ENCODE measurements around the gene DHX30. TPM values are rescaled to one million over a fixed set of nuclear protein-coding genes. Genes with fewer than 3 reads are reported as not detected.

DHX30 gene
- polyA plus RNA-seq, 1 donor (not counting 4 experiments of a cell fraction or from before 2014, with no cell fraction given), result 28.3 TPM

DNA sequence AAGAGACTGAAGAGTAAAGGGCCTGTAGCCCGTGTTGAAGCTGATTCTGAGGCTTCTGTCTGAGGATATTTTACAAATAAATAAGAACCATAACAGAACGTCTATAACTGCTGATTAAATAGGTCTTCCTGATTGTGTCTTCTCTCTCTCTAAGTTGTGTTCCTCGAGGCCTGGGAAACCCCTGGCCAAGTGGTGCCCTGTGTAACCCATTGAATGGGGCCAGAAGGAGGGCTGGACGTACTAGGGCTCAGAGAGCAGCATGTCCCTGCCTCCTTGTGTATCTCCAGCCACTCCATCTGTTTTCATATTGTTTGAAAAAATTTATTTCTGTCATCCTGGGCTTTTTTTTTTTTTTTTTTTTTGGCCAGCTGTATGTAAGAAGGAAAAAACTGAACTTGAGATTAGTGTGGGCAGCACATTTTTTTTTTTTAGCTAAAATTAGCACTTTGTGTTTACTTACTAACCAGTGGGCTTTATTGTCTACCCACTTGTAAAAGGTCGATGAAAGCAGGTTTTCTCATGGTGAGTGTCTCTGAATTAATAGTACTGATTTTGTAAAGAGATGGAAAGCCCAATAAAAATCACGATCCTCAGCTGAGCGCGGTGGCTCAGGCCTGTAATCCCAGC is 10.7 kb downstream of the DHX30 start:
- Histone ChIP-seq H4K20me1 (ENCODE audit: control insufficient read depth, extremely low read depth, insufficient read depth, low read length) (no peaks in the 10 kb centered on the region), H3K9me1 (ENCODE audit: control insufficient read depth, extremely low read depth, insufficient read depth, low read length) (no peaks in the 10 kb centered on the region), H3K4me3 (ENCODE audit: control insufficient read depth in 2 of 3, extremely low read depth in 1 of 3, insufficient read depth in 2 of 3, low read depth in 1 of 3, low read length in 3 of 3) (no peak overlapping the region), H3K4me1 (ENCODE audit: control insufficient read depth, extremely low read depth, insufficient read depth, low read length) (no peaks in the 10 kb centered on the region), H3K27ac (ENCODE audit: control insufficient read depth, insufficient read depth, low read length) (no peak overlapping the region), H3K4me2 (ENCODE audit: control insufficient read depth, extremely low read depth, insufficient read depth, low read depth, low read length) (no peak overlapping the region), H3K79me2 (ENCODE audit: control insufficient read depth, insufficient read depth, low read length) (no peaks in the 10 kb centered on the region), H3K9ac (ENCODE audit: control insufficient read depth, extremely low read depth, insufficient read depth, low read length) (no peak overlapping the region), H2AFZ (ENCODE audit: control insufficient read depth, low read length) (no peak overlapping the region), H3K9me3 (ENCODE audit: control insufficient read depth, low read depth, low read length) (no peaks in the 10 kb centered on the region), H3K27me3 (ENCODE audit: control insufficient read depth, extremely low read depth, insufficient read depth, low read length) (no peaks in the 10 kb centered on the region), H3K36me3 (ENCODE audit: control insufficient read depth in 2 of 2, extremely low read depth in 1 of 2, insufficient read depth in 2 of 2, low read length in 2 of 2) (peaks cover 6 to 11% of the 10 kb centered on the region in 2 experiments)
- dilution Hi-C loops (cut with MboI; ENCODE audit: extremely low pct_ligation_motif_present, low sequenced_read_pairs), result no loop called here
- TF ChIP-seq, protein P1, sequence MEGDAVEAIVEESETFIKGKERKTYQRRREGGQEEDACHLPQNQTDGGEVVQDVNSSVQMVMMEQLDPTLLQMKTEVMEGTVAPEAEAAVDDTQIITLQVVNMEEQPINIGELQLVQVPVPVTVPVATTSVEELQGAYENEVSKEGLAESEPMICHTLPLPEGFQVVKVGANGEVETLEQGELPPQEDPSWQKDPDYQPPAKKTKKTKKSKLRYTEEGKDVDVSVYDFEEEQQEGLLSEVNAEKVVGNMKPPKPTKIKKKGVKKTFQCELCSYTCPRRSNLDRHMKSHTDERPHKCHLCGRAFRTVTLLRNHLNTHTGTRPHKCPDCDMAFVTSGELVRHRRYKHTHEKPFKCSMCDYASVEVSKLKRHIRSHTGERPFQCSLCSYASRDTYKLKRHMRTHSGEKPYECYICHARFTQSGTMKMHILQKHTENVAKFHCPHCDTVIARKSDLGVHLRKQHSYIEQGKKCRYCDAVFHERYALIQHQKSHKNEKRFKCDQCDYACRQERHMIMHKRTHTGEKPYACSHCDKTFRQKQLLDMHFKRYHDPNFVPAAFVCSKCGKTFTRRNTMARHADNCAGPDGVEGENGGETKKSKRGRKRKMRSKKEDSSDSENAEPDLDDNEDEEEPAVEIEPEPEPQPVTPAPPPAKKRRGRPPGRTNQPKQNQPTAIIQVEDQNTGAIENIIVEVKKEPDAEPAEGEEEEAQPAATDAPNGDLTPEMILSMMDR (optimal IDR thresholded peaks at IDR 0.05 in 1 of 3, IDR thresholded peaks at IDR 0.05 in 1 of 3, conservative IDR thresholded peaks at IDR 0.05 in 1 of 3; ENCODE audit: extremely low read depth in 1 of 3, insufficient read depth in 2 of 3, low read length in 3 of 3), result no peak
- no peak for TF ChIP-seq EZH2 (IDR thresholded peaks at IDR 0.05; ENCODE audit: low read length)
- DNase-seq (ENCODE audit: low read depth, low spot score), result no peak
- no peak for FAIRE-seq

DNA sequence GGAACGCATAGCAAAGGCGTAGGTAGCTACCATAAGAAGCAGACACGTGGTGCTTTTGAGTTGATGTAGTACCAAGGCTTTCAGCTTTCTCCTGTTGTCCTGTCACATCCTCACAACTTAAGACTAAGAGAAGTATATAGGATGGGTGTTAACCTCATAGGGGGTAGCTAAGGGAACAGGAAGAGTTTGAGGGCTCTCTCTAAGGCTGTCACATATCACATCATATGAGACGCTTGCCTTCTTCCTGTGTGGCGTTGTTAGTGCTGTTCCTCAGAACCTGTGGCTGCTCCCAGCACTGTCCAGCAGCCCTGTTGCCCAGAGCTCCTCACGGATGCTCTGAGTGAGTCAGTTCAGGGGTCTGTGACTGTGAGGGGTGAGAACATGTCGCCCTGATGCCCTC is 14.7 kb downstream of the DHX30 start:
- Histone ChIP-seq H3K27ac (ENCODE audit: control insufficient read depth, insufficient read depth, low read length) (no peak overlapping the region), H3K9me3 (ENCODE audit: control insufficient read depth, low read depth, low read length) (no peaks in the 10 kb centered on the region), H3K79me2 (ENCODE audit: control insufficient read depth, insufficient read depth, low read length) (no peaks in the 10 kb centered on the region), H3K4me1 (ENCODE audit: control insufficient read depth, extremely low read depth, insufficient read depth, low read length) (no peaks in the 10 kb centered on the region), H2AFZ (ENCODE audit: control insufficient read depth, low read length) (no peak overlapping the region), H3K27me3 (ENCODE audit: control insufficient read depth, extremely low read depth, insufficient read depth, low read length) (no peaks in the 10 kb centered on the region), H3K36me3 (ENCODE audit: control insufficient read depth in 2 of 2, extremely low read depth in 1 of 2, insufficient read depth in 2 of 2, low read length in 2 of 2) (peaks cover 6 to 10% of the 10 kb centered on the region in 2 experiments), H3K9ac (ENCODE audit: control insufficient read depth, extremely low read depth, insufficient read depth, low read length) (no peak overlapping the region), H3K4me2 (ENCODE audit: control insufficient read depth, extremely low read depth, insufficient read depth, low read depth, low read length) (no peak overlapping the region), H3K4me3 (ENCODE audit: control insufficient read depth in 2 of 3, extremely low read depth in 1 of 3, insufficient read depth in 2 of 3, low read depth in 1 of 3, low read length in 3 of 3) (no peak overlapping the region), H4K20me1 (ENCODE audit: control insufficient read depth, extremely low read depth, insufficient read depth, low read length) (no peaks in the 10 kb centered on the region), H3K9me1 (ENCODE audit: control insufficient read depth, extremely low read depth, insufficient read depth, low read length) (no peaks in the 10 kb centered on the region)
- no peak for FAIRE-seq
- no peak for TF ChIP-seq EZH2 (IDR thresholded peaks at IDR 0.05; ENCODE audit: low read length)
- TF ChIP-seq, protein P1 (optimal IDR thresholded peaks at IDR 0.05 in 1 of 3, IDR thresholded peaks at IDR 0.05 in 1 of 3, conservative IDR thresholded peaks at IDR 0.05 in 1 of 3; ENCODE audit: extremely low read depth in 1 of 3, insufficient read depth in 2 of 3, low read length in 3 of 3), result no peak
- dilution Hi-C loops (cut with MboI; ENCODE audit: extremely low pct_ligation_motif_present, low sequenced_read_pairs), result no loop called here
- no peak for DNase-seq (ENCODE audit: low read depth, low spot score)
